GM12878 (cell line): ENCODE measurements around the gene MAPK8IP1. TPM values are rescaled to one million over a fixed set of nuclear protein-coding genes. Genes with fewer than 3 reads are reported as not detected.

ENCODE experiments used
- ATAC-seq: fragments of 200-7000 bp; cut with Tn5 transposase; 3 replicates; pipeline ENCODE4 v1.9.1; 2020; ENCODE audit warnings: mild to moderate bottlenecking, moderate library complexity
- BruUV-seq: library from RNA; stranded (reverse); fragments of 400-500 nt; replicated peaks from 2 replicates; lab custom pipeline; 2021; lab: Mats Ljungman, UMichigan
- CTCF ChIA-PET: fragments of 300-600 bp; sonication (Branson Sonifier 250); formaldehyde crosslinking; extraction: SDS; loops from one replicate; lab custom pipeline; 2021; ENCODE audit warnings: inconsistent platforms; lab: Yijun Ruan, JAX
- POLR2A ChIA-PET: fragments of 350-600 bp; formaldehyde crosslinking; extraction: SDS; loops from one replicate; lab custom pipeline; 2021; ENCODE audit warnings: inconsistent platforms; lab: Charles Lee
- RAD21 ChIA-PET: fragments of 300-600 bp; sonication (Branson Sonifier 250); formaldehyde crosslinking; loops from one replicate; lab custom pipeline; 2023; ENCODE audit warnings: antibody characterized with exemption; ENCODE audit not compliant: unreplicated experiment; lab: Charles Lee
- SMC1A ChIA-PET: fragments of 300-600 bp; sonication (Branson Sonifier 250); formaldehyde crosslinking; loops from one replicate; lab custom pipeline; 2023; ENCODE audit not compliant: unreplicated experiment, uncharacterized antibody; lab: Charles Lee
- DNase-seq: peaks from one replicate; pipeline ENCODE4 v3.0.0-alpha.2; 2011; ENCODE audit warnings: low read depth, low spot score
- FAIRE-seq: peaks from 3 replicates; lab custom pipeline; 2011; peaks lifted over from hg19 to GRCh38; lab: Jason Lieb, UNC
- H2AFZ ChIP-seq: 2 replicates; pipeline ENCODE4 v1.6.0; 2011; ENCODE audit warnings: low read depth, low read length, control low read depth; ENCODE audit not compliant: control insufficient read depth
- H3K27ac ChIP-seq: 2 replicates; pipeline ENCODE4 v1.5.1; 2011; ENCODE audit warnings: control low read depth; ENCODE audit not compliant: control insufficient read depth, insufficient read depth
- H3K27me3 ChIP-seq, 2 experiments: replicated peaks in 1 of 2; 2 replicates each; pipeline versions ENCODE4 v1.6.0 to v1.6.1; 2011; ENCODE audit warnings: low read length in 1 of 2; ENCODE audit not compliant: control insufficient read depth in 2 of 2, insufficient read depth in 2 of 2
- H3K36me3 ChIP-seq, 2 experiments: 2 replicates each; pipeline ENCODE4 v1.5.1; 2011; ENCODE audit warnings: low read length in 1 of 2; ENCODE audit not compliant: control insufficient read depth in 2 of 2, insufficient read depth in 2 of 2
- H3K4me1 ChIP-seq: 2 replicates; pipeline ENCODE4 v1.6.1; 2011; ENCODE audit warnings: mild to moderate bottlenecking, low read length, moderate library complexity, mixed read lengths; ENCODE audit not compliant: control insufficient read depth, insufficient read depth
- H3K4me2 ChIP-seq: 2 replicates; pipeline ENCODE4 v1.6.0; 2011; ENCODE audit warnings: control low read depth; ENCODE audit not compliant: control insufficient read depth, insufficient read depth
- H3K4me3 ChIP-seq: fragments of 200-600 bp; sonication (generic); 2 replicates; pipeline ENCODE4 v1.5.1; 2016
- H3K79me2 ChIP-seq: 2 replicates; pipeline ENCODE4 v1.6.0; 2011; ENCODE audit warnings: low read length; ENCODE audit not compliant: control insufficient read depth, insufficient read depth
- H3K9ac ChIP-seq: 2 replicates; pipeline ENCODE4 v1.8.0; 2011; ENCODE audit warnings: low read length, control low read depth, mixed read lengths; ENCODE audit not compliant: control insufficient read depth, insufficient read depth
- H3K9me3 ChIP-seq: replicated peaks from 3 replicates; pipeline ENCODE4 v1.5.1; 2011; ENCODE audit warnings: mild to moderate bottlenecking, low read length; ENCODE audit not compliant: control insufficient read depth, insufficient read depth
- H4K20me1 ChIP-seq: 2 replicates; pipeline ENCODE4 v1.6.0; 2011; ENCODE audit not compliant: control insufficient read depth, insufficient read depth
- ATF7 ChIP-seq: fragments of 450-650 bp; IDR thresholded peaks from 2 replicates; pipeline ENCODE4 v1.6.1; 2016; ENCODE audit warnings: low read depth, mild to moderate bottlenecking
- BACH1 ChIP-seq: fragments of 450-650 bp; IDR thresholded peaks from 2 replicates; pipeline ENCODE4 v1.6.1; 2017; ENCODE audit warnings: mild to moderate bottlenecking, borderline replicate concordance
- ETV6 ChIP-seq, 2 experiments: fragments of 450-650 bp in 1 of 2; IDR thresholded peaks in 1 of 2; conservative IDR thresholded peaks in 1 of 2; 2 replicates each; pipeline ENCODE4 v1.6.1; 2014; ENCODE audit warnings: antibody characterized with exemption in 1 of 2, borderline replicate concordance in 1 of 2, low read depth in 1 of 2, mild to moderate bottlenecking in 1 of 2, moderate library complexity in 1 of 2
- FOXM1 ChIP-seq: IDR thresholded peaks from 2 replicates; pipeline ENCODE4 v1.6.1; 2012; ENCODE audit warnings: low read depth, mild to moderate bottlenecking, inconsistent platforms, low read length, moderate library complexity
- JUNB ChIP-seq: IDR thresholded peaks from 2 replicates; pipeline ENCODE4 v1.6.1; 2016; ENCODE audit warnings: antibody characterized with exemption, mild to moderate bottlenecking
- JUND ChIP-seq: IDR thresholded peaks from 2 replicates; pipeline ENCODE4 v1.6.1; 2012; ENCODE audit warnings: low read depth, mild to moderate bottlenecking, low read length, improper control_type of control experiment, moderate library complexity
- KLF5 ChIP-seq: fragments of 450-650 bp; IDR thresholded peaks from 2 replicates; pipeline ENCODE4 v1.6.1; 2014; ENCODE audit warnings: mild to moderate bottlenecking; ENCODE audit not compliant: partially characterized antibody
- NFIC ChIP-seq: IDR thresholded peaks from 2 replicates; pipeline ENCODE4 v1.6.1; 2012; ENCODE audit warnings: low read depth, mild to moderate bottlenecking, inconsistent platforms, low read length, moderate library complexity
- PML ChIP-seq: IDR thresholded peaks from 2 replicates; pipeline ENCODE4 v1.6.1; 2012; ENCODE audit warnings: low read length, inconsistent platforms
- RB1 ChIP-seq: fragments of 450-650 bp; formaldehyde crosslinking; IDR thresholded peaks from 2 replicates; pipeline ENCODE4 v1.6.1; 2017; ENCODE audit warnings: mild to moderate bottlenecking, borderline replicate concordance
- SREBF2 ChIP-seq: IDR thresholded peaks from 2 replicates; pipeline ENCODE4 v1.6.1; 2012; ENCODE audit warnings: mild to moderate bottlenecking, low read length
- STAT3 ChIP-seq: IDR thresholded peaks from 2 replicates; pipeline ENCODE4 v1.6.1; 2011; ENCODE audit warnings: low read depth, low read length, improper control_type of control experiment
- SUPT20H ChIP-seq: IDR thresholded peaks from 2 replicates; pipeline ENCODE4 v1.6.1; 2011; ENCODE audit warnings: low read depth, mild to moderate bottlenecking, low read length, moderate library complexity, borderline replicate concordance; ENCODE audit not compliant: control insufficient read depth
- TCF7 ChIP-seq: IDR thresholded peaks from 2 replicates; pipeline ENCODE4 v1.6.1; 2014; ENCODE audit warnings: antibody characterized with exemption, borderline replicate concordance
- ZBED1 ChIP-seq: IDR thresholded peaks from 2 replicates; pipeline ENCODE4 v1.6.1; 2016; ENCODE audit warnings: borderline replicate concordance
- WGBS: methylation state at CpG from one replicate; pipeline ENCODE4 v1.1.6; 2016; ENCODE audit warnings: low lambda C conversion rate; ENCODE audit not compliant: insufficient replicate concordance, insufficient coverage; ENCODE audit errors: missing lambda C conversion rate; 5-methylcytosine and 5-hydroxymethylcytosine counted together
- in situ Hi-C: fragments of 300-500 bp; cut with MboI; formaldehyde crosslinking; loops from 9 replicates; pipeline ENCODE4 v1.14.3; 2018; ENCODE audit warnings: mixed read lengths
- intact Hi-C: fragments of 100-400 bp; cut with micrococcal nuclease; formaldehyde crosslinking; loops from one replicate; pipeline ENCODE4 v1.14.2; 2022; ENCODE audit not compliant: unreplicated experiment
- polyA plus RNA-seq, 11 experiments: library from polyadenylated mRNA; depleted of rRNA in 4 of 11; unstranded in 6 of 11; stranded (reverse) in 5 of 11; fragments of >200 nt; fragmentation: Nextera tagmentation in 4 of 11; fragmentation: Illumina TruSeq in 1 of 11; extraction: Ambion mirVana in 4 of 11; extraction: Trizol in 1 of 11; gene quantifications; 1 replicate in 1 of 11; 2 replicates in 10 of 11; pipeline versions ENCODE4 v1.2.1 to v1.2.3, GENCODE V29; 2011 to 2016; ENCODE audit warnings: inconsistent platforms in 2 of 11, missing spikeins in 2 of 11, low read depth in 1 of 11
- total RNA-seq, 4 experiments: library from RNA; depleted of rRNA in 3 of 4; stranded (reverse); fragments of >200 nt in 3 of 4; fragmentation: Illumina TruSeq in 1 of 4; extraction: Trizol in 1 of 4; gene quantifications; 2 replicates each; pipeline versions ENCODE4 v1.2.1 to v1.2.3, GENCODE V29; 2013 to 2021
- TF ChIP-seq, protein P1 (sequence below): IDR thresholded peaks from 2 replicates; pipeline ENCODE4 v1.6.1; 2012; ENCODE audit warnings: low read depth, low read length, improper control_type of control experiment

The MAPK8IP1 gene
- total and polyA plus RNA-seq, 10 of the 15 experiments (the other 5 are each of a cell fraction or from before 2014, with no cell fraction given), result 0.04 to 0.44 (median 0.11) TPM; not detected in 2

- TF ChIP-seq FOXM1 (no peak), ZBED1 (no peak), BACH1 (no peak), JUND (no peak), SREBF2 (no peak), RB1 (no peak)
- CTCF ChIA-PET, result interaction anchor here (1.2 to 1.4 kb wide), 2 partner anchors 16 to 87 kb away, joined by 5 read pairs; no protein-coding TSS in a partner anchor
- POLR2A ChIA-PET, result interaction anchor here (1.2 kb wide), 1 partner anchor 16 kb away, joined by 3 read pairs; no protein-coding TSS in a partner anchor
- H3K4me1 ChIP-seq, result no peaks in the 10 kb centered on the region; the same call in 1 of the 2 replicates
- H2AFZ ChIP-seq, result no peak overlapping the region
- peaks cover 8 to 20% of the 10 kb centered on the region in 2 experiments for H3K36me3 ChIP-seq
- no peak for FAIRE-seq
- H3K27me3 ChIP-seq, result no peaks in the 10 kb centered on the region
- SMC1A ChIA-PET, result interaction anchor here (0.6 to 1.6 kb wide), 2 partner anchors 87 to 154 kb away, joined by 3 to 4 read pairs; no protein-coding TSS in a partner anchor
- in situ Hi-C loops, result no loop called here
- RAD21 ChIA-PET, result no interaction called here
- H3K9ac ChIP-seq, result no peak overlapping the region
- 73% methylated on average over 5 of the region's 5 CpGs for WGBS
- H3K79me2 ChIP-seq, result peaks cover 2% of the 10 kb centered on the region; the same call in 1 of the 2 replicates
- no TSS peak for BruUV-seq
- ATAC-seq, result no peak
- H3K9me3 ChIP-seq, result no peaks in the 10 kb centered on the region
- no peak overlapping the region for H3K4me3 ChIP-seq
- no peaks in the 10 kb centered on the region; the same call in none of the 2 replicates for H4K20me1 ChIP-seq
- DNase-seq, result no peak
- intact Hi-C loops, result no loop called here
- H3K27ac ChIP-seq, result no peak overlapping the region
- no peak overlapping the region for H3K4me2 ChIP-seq
Observed at GRCh38 chr11:45858751-45859398, 26.6 kb upstream of the MAPK8IP1 start.

- Histone ChIP-seq H3K27me3 (no peaks in the 10 kb centered on the region), H3K36me3 (peaks cover 8 to 22% of the 10 kb centered on the region in 2 experiments), H3K4me3 (no peak overlapping the region), H4K20me1 (no peaks in the 10 kb centered on the region; the same call in 1 of the 2 replicates), H3K4me1 (no peaks in the 10 kb centered on the region), H3K9ac (no peak overlapping the region), H3K27ac (no peak overlapping the region), H3K9me3 (no peaks in the 10 kb centered on the region), H3K79me2 (no peaks in the 10 kb centered on the region), H3K4me2 (no peak overlapping the region), H2AFZ (no peak overlapping the region)
- DNase-seq (no peak), ATAC-seq (no peak), FAIRE-seq (no peak)
- intact Hi-C loops (no loop called here), in situ Hi-C loops (no loop called here)
- BruUV-seq, result no TSS peak
- ChIA-PET RAD21 (no interaction called here), POLR2A (interaction anchor here (0.6 kb wide), 1 partner anchor 1326 kb away, joined by 3 read pairs; no protein-coding TSS in a partner anchor), SMC1A (interaction anchor here (1.0 to 1.6 kb wide), 4 partner anchors 13 to 88 kb away, joined by 3 to 5 read pairs (median 4); partner anchors contain the start of gene CRY2), CTCF (interaction anchor here (1.8 kb wide), 1 partner anchor 12 kb away, joined by 7 read pairs; no protein-coding TSS in a partner anchor)
- 95% methylated on average over 12 of the region's 12 CpGs for WGBS
- no peak for TF ChIP-seq SUPT20H
- no peak for TF ChIP-seq ATF7
- TF ChIP-seq NFIC, result no peak
- no peak for TF ChIP-seq STAT3
- TF ChIP-seq, protein P1, sequence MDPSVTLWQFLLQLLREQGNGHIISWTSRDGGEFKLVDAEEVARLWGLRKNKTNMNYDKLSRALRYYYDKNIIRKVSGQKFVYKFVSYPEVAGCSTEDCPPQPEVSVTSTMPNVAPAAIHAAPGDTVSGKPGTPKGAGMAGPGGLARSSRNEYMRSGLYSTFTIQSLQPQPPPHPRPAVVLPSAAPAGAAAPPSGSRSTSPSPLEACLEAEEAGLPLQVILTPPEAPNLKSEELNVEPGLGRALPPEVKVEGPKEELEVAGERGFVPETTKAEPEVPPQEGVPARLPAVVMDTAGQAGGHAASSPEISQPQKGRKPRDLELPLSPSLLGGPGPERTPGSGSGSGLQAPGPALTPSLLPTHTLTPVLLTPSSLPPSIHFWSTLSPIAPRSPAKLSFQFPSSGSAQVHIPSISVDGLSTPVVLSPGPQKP, result no peak
- TF ChIP-seq TCF7, result no peak
- TF ChIP-seq KLF5, result no peak
- no peak for TF ChIP-seq PML
- no peak for TF ChIP-seq JUNB
- TF ChIP-seq ETV6 (conservative IDR thresholded peaks at IDR 0.05 in 1 of 2, IDR thresholded peaks at IDR 0.05 in 1 of 2; ENCODE audit: borderline replicate concordance in 1 of 2, low read depth in 1 of 2), result no peak
Observed at GRCh38 chr11:45859661-45860140, 25.8 kb upstream of the MAPK8IP1 start.
